ENCODE results near the gene METTL4.
A peak's percentile ranks its signal among the peaks of the same experiment; 100 is the strongest.
"Not testable (repeated sequence)": the region's sequence is repeated elsewhere in the genome, so short reads cannot be mapped to it uniquely, and the experiment has no call there.

Gene METTL4

DNA sequence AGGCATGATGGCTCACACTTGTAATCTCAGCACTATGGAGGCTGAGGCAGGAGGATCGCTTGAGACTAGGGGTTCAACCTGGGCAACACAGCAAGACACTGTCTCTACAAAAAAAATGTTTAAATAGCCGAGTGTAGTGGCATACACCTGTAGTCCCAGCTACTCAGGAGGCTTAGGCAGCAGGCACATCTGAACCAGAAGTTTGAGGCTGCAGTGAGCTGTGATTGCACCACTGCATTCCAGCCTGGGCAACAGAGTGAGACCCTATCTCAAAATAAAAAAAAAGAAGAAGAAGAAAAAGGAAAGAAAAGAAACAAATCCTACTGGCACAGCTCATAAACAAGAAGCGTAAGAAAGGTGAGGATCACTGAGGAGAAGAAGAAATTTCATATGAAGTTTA, 19.9 kb downstream of the METTL4 start:
- H3K9me3 ChIP-seq (replicated peaks in 1 of 11): no peaks in the 10 kb centered on the region
- H3K4me1 ChIP-seq: no peaks in the 10 kb centered on the region
- H3K4me2 ChIP-seq: no peak overlapping the region
- H3K9ac ChIP-seq: no peak overlapping the region
- H3K27ac ChIP-seq: no peak overlapping the region
- peaks cover 0 to 34% (median 10%) of the 10 kb centered on the region in 11 experiments; a peak in 14 of 22 replicates for H3K36me3 ChIP-seq
- TF ChIP-seq Cebpa-rat (IDR thresholded peaks at IDR 0.05): no peak
- no peaks in the 10 kb centered on the region for H3K27me3 ChIP-seq
- H4K20me1 ChIP-seq: no peaks in the 10 kb centered on the region
- no peak overlapping the region for H3K4me3 ChIP-seq

DNA sequence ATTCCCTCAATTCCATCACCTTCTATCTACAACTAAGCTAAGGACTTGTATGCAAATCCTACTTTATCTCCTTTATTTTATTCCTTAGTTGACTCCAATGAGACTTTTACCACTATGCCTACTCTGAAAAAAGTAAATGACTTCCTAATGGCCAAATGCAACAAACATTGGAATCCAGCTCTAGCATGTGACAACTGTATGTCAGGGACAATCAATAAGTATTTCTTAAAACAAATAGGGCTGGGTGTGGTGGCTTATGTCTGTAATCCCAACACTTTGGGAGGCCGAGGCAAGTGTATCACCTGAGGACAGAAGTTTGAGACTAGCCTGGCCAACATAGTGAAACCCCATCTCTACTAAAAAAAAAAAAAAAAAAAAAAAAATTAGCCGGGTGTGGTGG, 21.8 kb downstream of the METTL4 start:
- Histone ChIP-seq H3K4me2 (no peak overlapping the region), H3K9me3 (replicated peaks in 1 of 11) (no peaks in the 10 kb centered on the region), H3K4me3 (no peak overlapping the region), H4K20me1 (no peaks in the 10 kb centered on the region), H3K9ac (no peak overlapping the region), H3K4me1 (no peaks in the 10 kb centered on the region), H3K27me3 (no peaks in the 10 kb centered on the region), H3K36me3 (peaks cover 3 to 42% (median 10%) of the 10 kb centered on the region in 11 experiments; a peak in 15 of 22 replicates), H3K27ac (no peak overlapping the region)
- no peak for TF ChIP-seq Cebpa-rat (IDR thresholded peaks at IDR 0.05)

DNA sequence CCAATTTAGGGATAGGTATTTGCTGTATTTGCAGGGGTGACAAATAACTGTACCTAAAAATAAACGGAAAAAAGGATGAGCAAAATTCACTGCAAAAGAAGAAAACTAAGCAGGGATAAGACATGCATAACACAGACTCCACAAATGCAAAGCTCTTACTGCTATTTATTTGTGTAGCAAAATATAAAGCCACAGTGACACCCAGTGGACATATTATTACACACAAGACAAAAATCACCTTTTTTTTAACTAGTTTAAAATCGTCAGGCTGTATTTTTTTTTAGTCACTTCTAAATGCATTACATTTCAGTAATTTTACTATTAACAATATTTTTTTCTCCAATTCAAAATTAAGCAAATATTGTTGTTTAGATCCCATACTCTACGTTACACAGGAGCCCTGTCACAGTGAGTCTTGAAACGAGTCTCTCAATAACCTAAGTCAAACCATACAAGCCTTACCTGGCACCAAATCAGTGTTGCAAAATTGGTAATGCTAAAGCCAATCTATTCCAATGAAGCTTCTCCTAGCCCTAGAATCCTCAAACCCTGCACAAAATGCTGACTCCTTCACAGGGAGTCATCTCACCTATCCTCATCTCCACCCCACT, 23.7 kb downstream of the METTL4 start:
- Histone ChIP-seq H4K20me1 (no peaks in the 10 kb centered on the region), H3K9ac (no peak overlapping the region), H3K36me3 (peaks cover 3 to 42% (median 10%) of the 10 kb centered on the region in 11 experiments; a peak in 15 of 22 replicates), H3K27me3 (no peaks in the 10 kb centered on the region), H3K27ac (no peak overlapping the region), H3K4me1 (peaks cover 0 to 17% (median 13%) of the 10 kb centered on the region in 10 experiments; a peak in 15 of 20 replicates), H3K9me3 (replicated peaks in 1 of 11) (no peaks in the 10 kb centered on the region), H3K4me2 (no peak overlapping the region), H3K4me3 (no peak overlapping the region)
- no peak for TF ChIP-seq Cebpa-rat (IDR thresholded peaks at IDR 0.05)

DNA sequence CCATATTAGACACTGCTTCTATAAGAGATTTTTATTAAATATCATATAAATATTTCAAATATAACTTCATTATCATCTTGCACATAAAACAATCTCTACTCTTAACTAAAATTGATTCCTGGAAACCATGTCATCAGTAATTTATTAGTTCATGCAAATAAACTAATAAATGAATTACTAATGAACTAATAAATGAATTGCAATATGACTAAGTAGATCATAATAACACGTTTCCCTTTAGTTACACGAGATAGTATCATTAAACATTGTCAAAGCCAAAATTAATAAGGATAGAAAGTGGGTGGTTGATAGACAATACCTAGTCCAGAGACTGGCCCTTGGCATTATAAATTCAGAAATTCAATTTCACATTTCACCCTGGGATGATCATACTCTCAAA, 26.1 kb downstream of the METTL4 start:
- no peak overlapping the region for H3K9ac ChIP-seq
- no peak overlapping the region for H3K4me2 ChIP-seq
- no peaks in the 10 kb centered on the region for H4K20me1 ChIP-seq
- peaks cover 0 to 36% (median 24%) of the 10 kb centered on the region in 10 experiments; a peak in 15 of 20 replicates for H3K4me1 ChIP-seq
- H3K27ac ChIP-seq: no peak overlapping the region
- no peak overlapping the region for H3K4me3 ChIP-seq
- no peaks in the 10 kb centered on the region for H3K27me3 ChIP-seq
- TF ChIP-seq Cebpa-rat (IDR thresholded peaks at IDR 0.05): no peak
- H3K36me3 ChIP-seq: peaks cover 0 to 25% (median 4%) of the 10 kb centered on the region in 11 experiments; a peak in 8 of 22 replicates
- no peaks in the 10 kb centered on the region for H3K9me3 ChIP-seq (replicated peaks in 1 of 11)

DNA sequence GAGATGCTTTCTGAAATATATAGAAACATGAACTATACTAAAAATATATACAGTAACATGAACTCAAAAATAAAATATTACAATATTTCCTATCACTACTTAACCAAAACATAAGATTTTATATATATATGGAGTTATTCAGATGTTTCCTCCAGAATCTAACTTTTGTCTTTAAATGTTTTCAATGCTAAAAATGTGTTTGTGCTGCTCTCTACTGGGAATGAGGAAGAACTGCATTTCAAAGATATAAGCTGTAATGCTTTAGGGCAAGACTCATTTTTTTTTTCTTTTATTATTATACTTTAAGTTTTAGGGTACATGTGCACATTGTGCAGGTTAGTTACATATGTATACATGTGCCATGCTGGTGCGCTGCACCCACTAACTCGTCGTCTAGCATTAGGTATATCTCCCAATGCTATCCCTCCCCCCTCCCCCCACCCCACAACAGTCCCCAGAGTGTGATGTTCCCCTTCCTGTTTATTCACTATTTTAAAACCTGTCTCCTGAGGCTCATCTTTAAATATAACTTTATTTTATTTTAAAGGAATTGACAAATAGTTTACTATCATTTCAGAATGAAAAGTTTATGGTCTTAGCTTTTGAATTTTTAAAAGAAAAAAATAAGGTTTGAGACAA, 29.3 kb downstream of the METTL4 start:
- not testable (repeated sequence) for H3K4me3 ChIP-seq; H4K20me1 ChIP-seq; H3K27me3 ChIP-seq; H3K9ac ChIP-seq; H3K9me3 ChIP-seq (replicated peaks in 1 of 11)
- Histone ChIP-seq H3K4me2 (peak overlapping the region in 6 of 11 experiments; percentile 24 to 63 (median 54); a peak in 10 of 22 replicates), H3K36me3 (peaks cover 0 to 24% (median 9%) of the 10 kb centered on the region in 11 experiments; a peak in 10 of 22 replicates), H3K27ac (peak overlapping the region in 5 of 11 experiments; percentile 29 to 53 (median 41); a peak in 4 of 22 replicates), H3K4me1 (peaks cover 0 to 41% (median 26%) of the 10 kb centered on the region in 10 experiments; a peak in 16 of 20 replicates)

GRCh38 chr18:2540575-2540974, 30.7 kb downstream of the METTL4 start:
- Histone ChIP-seq H3K27me3 (no peaks in the 10 kb centered on the region), H3K4me1 (peaks cover 0 to 56% (median 34%) of the 10 kb centered on the region in 10 experiments; a peak in 16 of 20 replicates), H3K9me3 (replicated peaks in 1 of 11) (peaks cover 0 to 16% (median 0%) of the 10 kb centered on the region in 11 experiments; a peak in 4 of 22 replicates), H3K36me3 (peaks cover 0 to 20% (median 9%) of the 10 kb centered on the region in 11 experiments; a peak in 11 of 22 replicates), H3K27ac (no peak overlapping the region), H4K20me1 (no peaks in the 10 kb centered on the region), H3K4me3 (no peak overlapping the region), H3K4me2 (peak overlapping the region in 8 of 11 experiments; percentile 19 to 64 (median 56); a peak in 15 of 22 replicates), H3K9ac (peak overlapping the region in 2 of 11 experiments; percentile 1 to 20; a peak in 2 of 22 replicates)
- TF ChIP-seq Cebpa-rat (IDR thresholded peaks at IDR 0.05): no peak

- Histone ChIP-seq H3K27ac (no peak overlapping the region), H3K4me3 (no peak overlapping the region), H3K27me3 (no peaks in the 10 kb centered on the region), H3K4me2 (no peak overlapping the region), H3K9ac (no peak overlapping the region), H3K9me3 (replicated peaks in 1 of 11) (peaks cover 0 to 16% (median 5%) of the 10 kb centered on the region in 11 experiments; a peak in 8 of 22 replicates), H4K20me1 (no peaks in the 10 kb centered on the region), H3K36me3 (peaks cover 0 to 28% (median 9%) of the 10 kb centered on the region in 11 experiments; a peak in 11 of 22 replicates), H3K4me1 (peaks cover 0 to 69% (median 46%) of the 10 kb centered on the region in 10 experiments; a peak in 16 of 20 replicates)
- no peak for TF ChIP-seq Cebpa-rat (IDR thresholded peaks at IDR 0.05)
Observed at GRCh38 chr18:2538844-2539243, 32.5 kb downstream of the METTL4 start.

- no peak for TF ChIP-seq Cebpa-rat (IDR thresholded peaks at IDR 0.05)
- Histone ChIP-seq H3K27ac (no peak overlapping the region), H3K4me1 (peaks cover 0 to 63% (median 40%) of the 10 kb centered on the region in 10 experiments; a peak in 16 of 20 replicates), H3K9me3 (replicated peaks in 1 of 11) (peaks cover 2 to 20% (median 6%) of the 10 kb centered on the region in 11 experiments; a peak in 19 of 22 replicates), H3K27me3 (no peaks in the 10 kb centered on the region), H3K4me2 (no peak overlapping the region), H3K36me3 (peaks cover 0 to 29% (median 9%) of the 10 kb centered on the region in 11 experiments; a peak in 11 of 22 replicates), H4K20me1 (no peaks in the 10 kb centered on the region), H3K4me3 (no peak overlapping the region), H3K9ac (no peak overlapping the region)
Observed at GRCh38 chr18:2538236-2538635, 33.1 kb downstream of the METTL4 start.

DNA sequence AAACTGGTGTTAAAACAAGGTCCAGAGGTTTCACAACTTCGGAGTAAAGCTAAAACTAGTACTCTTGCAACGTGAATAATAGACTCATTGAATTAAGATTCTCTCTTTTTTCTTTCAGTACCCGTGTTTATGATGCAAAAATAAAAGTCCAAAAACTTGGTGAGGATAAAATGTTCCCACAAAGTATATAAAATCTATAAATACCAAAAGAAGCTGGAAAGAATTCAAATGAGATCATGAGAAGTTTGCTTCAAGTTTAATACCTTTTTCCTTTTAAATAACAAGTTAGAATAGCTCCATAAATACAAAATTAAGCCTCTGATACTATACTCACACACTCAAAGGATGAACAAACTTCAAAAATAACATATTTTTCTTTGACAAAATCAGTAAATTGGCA, 34.0 kb downstream of the METTL4 start:
- no peak overlapping the region for H3K9ac ChIP-seq
- H3K9me3 ChIP-seq (replicated peaks in 1 of 11): peaks cover 11 to 30% (median 16%) of the 10 kb centered on the region in 11 experiments
- H3K36me3 ChIP-seq: peaks cover 4 to 39% (median 10%) of the 10 kb centered on the region in 11 experiments; a peak in 14 of 22 replicates
- no peak overlapping the region for H3K27ac ChIP-seq
- no peak for TF ChIP-seq Cebpa-rat (IDR thresholded peaks at IDR 0.05)
- no peaks in the 10 kb centered on the region for H3K27me3 ChIP-seq
- no peak overlapping the region for H3K4me3 ChIP-seq
- peaks cover 0 to 54% (median 31%) of the 10 kb centered on the region in 10 experiments; a peak in 16 of 20 replicates for H3K4me1 ChIP-seq
- H4K20me1 ChIP-seq: no peaks in the 10 kb centered on the region
- peak overlapping the region in 1 of 11 experiments; percentile 77; a peak in 1 of 22 replicates for H3K4me2 ChIP-seq

All from BLaER1 treated with 17β-estradiol and CSF1 and Interleukin-3, amounts not matched to agents 10 nM and 100 nM (cell line).